Stimulated activated CD4-positive, alpha-beta T cell treated with anti-CD3 and anti-CD28 coated beads, Interleukin-2, amount 100 ng/mL, for 24 hours (primary cell): ENCODE data around the gene ACBD3.
"Not testable (repeated sequence)": the region's sequence is repeated elsewhere in the genome, so short reads cannot be mapped to it uniquely, and the experiment has no call there.

Source experiments
- DNase-seq, 2 donors: peaks; one replicate each; pipeline ENCODE4 v3.0.0-alpha.2; 2020

Gene ACBD3

DNA sequence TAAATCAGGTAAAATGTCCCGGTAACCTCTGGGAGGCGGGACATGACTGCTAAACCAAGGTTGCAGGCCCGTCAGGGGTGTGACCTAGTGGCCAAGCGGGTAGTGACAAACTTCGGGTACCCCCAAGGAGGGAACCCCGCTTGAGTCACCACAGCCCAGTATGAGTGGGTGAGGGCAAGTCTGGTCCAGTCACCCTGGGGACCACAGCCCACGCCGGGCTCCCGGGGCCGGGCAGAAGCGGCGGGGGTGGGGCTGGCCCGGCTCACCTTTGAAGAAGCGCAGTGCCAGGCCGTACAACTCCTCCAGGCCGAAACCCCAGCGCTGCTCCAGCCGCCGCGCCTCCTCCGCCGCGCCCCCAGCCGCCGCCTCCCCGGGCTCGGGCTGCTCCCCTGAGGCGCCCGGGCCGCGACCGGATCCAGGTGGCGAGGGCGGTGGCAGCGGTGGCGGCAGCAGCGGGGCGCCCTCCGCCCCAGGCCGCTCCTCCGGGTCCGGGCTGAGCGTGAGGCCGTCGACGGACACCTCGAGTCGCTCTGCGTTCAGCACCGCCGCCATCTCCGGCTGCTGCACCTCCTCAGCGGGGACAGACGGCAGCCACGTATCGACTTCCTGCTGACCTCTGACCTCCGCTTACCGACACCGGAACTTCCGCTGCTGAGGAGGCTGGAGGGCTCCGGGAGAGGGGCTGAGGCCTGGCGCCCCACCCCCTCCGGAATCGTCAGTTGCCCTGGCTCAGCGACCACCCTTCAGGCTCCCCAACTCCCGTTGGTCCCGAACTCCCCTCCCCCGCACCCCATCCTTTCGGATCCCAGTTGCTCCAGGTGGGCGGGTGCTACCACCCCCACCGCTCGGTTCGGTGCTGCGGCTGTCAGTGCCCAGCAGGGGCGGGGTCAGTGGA lies at the start of gene ACBD3:
TSS of gene ACBD3 (minus strand) at position 618 of the 895 bp plus-strand sequence. CDS start at position 552, 66 bp downstream.
- peak; percentile 83 to 86 for DNase-seq

DNA sequence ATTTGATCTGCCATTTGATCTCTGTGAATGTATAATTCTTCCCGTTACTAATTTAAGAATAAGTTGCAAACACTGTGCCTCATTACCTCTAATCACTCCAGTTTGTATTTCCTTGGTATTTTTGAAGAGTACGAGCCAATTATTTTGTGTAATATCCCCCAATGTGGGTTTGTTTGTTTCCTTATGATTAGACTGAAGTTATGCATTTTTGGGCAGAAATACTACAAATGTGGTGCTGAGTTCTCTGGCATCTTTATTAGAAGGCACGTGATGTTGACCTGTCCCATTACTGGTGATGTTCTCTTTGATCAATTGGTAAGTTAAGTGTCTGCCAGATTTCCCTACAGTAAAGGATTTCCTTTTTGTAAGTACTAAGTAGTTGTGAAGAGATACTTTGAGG lies 47.3 kb upstream of the ACBD3 start:
- no peak for DNase-seq

DNA sequence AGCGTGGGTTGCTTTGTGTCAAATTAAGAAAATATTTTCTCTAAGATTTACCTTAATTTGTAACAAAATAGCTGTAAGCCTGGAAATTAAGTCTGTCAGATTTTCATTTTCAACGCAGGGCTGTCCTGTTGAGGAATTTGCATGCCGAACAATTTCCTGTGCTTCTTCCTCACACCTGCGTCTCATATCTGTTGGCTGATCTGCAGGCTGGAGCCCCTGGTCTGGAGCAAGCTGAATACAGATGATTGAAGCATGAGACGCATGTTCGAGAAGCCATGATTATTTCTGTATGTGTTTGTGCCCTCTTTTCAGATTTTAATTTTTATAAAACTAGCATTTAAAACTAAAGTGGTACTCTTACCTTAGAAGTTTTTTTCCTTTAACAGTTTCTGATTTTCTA lies 46.8 kb upstream of the ACBD3 start:
- no peak for DNase-seq

DNA sequence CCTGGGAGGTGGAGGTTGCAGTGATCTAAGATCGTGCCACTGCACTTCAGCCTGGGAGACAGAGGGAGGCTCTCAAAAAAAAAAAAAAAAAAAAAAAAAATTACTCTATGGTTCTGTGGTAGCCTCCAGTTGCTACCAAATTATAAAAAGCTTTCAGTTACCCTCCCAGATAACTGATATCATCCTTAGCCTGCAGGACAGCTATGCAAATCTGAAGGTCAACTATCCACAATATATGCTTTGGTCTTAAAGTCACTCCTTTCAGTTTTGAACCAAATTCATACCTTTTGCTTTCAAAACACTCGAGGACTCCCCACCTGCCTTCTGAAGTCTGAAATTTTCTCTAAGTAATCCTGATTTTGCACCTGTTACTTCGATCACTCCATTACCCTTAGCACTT lies 40.1 kb upstream of the ACBD3 start:
- DNase-seq: no peak

DNA sequence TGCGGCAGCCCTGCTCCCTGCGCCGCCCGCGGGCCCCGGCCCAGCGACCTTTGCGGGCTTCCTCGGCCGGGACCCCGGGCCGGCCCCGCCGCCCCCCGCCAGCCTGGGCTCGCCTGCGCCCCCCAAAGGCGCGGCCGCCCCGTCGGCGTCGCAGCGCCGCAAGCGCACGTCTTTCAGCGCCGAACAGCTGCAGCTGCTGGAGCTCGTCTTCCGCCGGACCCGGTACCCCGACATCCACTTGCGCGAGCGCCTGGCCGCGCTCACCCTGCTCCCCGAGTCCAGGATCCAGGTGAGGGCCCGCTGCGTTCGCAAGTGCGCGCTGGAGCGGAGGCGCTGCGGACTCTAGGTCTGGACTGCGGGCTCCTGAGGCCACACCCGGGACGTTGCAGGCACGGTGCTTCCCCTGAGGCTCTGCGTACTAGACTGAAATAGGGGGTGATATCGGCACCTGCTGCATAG lies 37.3 kb upstream of the ACBD3 start:
- DNase-seq: peak in 1 of 2 donors; percentile 26

DNA sequence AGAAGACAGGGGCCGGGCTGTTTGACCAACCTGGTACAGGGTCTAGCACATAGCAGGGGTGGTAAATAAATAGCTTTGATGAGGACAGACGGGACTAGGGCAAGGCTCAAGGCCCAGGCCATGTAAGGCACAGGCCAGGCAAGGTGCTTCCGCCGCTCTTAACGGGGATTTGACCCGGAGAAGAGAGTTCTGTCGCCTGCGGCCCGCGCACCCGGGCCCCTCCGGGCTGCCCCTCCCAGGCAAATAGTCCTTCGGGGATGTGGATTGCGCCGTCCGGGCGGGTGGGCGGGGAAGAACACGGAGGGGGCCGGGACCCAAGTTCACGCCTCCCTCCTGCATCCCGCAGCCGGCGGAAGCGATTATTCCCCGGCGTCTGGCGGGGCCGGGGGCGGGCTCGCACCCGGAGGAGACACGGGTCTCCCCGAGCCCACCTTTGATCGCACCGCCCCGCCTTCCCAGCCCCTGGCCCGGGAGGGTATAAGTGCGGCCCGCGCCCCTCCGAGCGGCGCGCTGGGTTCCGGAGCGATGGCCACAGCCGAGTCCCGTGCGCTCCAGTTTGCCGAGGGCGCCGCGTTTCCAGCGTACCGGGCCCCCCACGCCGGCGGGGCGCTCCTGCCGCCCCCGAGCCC lies 36.7 kb upstream of the ACBD3 start, which contains the start of gene MIXL1:
TSS of gene MIXL1 (plus strand) at position 508 of the 629 bp plus-strand sequence. CDS start at position 526, 18 bp downstream.
- DNase-seq: peak in 1 of 2 donors; percentile 17

DNA sequence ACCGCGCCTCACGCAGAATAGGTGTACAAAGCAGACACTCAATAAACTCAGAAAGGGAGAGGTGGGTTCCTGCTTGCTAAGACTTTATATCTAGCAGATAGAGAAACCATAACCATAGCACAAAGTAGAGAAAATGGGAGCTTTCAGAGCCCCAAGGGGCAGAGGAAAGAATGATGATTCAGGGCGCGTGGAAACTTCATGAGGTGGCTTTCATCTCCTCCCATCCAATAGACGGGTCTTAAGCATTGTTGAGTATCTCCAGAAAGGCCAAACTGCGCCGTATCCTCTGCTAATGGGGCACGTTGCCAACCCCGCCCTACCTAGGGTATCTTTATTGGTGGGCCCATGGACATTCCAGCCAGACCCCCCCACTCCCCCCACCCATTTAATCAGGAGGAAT lies 36.1 kb upstream of the ACBD3 start:
- peak in 1 of 2 donors; percentile 14 for DNase-seq

DNA sequence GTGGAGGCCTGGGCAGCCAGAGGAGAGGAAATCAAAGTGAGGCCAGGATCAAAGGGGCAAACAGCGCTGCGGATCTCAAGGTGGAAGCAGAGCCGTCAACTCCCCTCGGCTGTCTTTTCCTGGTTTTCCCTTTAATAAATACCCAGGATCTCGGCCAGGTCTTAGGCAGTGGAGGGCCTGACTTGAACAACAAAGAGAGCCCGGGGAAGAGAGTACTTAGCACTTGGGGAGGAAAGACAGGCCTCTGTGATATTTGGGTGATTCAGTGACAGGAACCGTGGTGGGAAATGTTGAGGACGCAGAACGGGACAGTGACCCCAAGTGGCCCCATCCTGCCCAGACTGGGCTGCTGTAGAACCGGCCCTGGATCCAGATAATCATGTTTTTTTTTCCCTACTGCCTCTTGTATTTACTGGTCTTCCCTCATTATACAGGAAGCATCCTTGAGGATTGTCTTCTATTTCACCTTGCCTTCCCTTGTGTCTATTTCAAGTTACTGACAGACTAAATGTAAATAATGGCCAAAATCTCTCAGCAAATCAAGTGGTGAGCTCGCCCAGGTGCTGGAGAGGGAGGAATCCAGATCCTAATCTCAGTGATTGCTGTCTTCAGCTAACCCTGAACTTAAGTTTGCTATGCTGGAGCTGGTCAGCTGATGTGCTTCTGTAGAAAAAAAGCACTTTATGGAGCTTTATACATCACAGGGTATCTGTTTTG lies 34.1 kb upstream of the ACBD3 start:
- no peak for DNase-seq

DNA sequence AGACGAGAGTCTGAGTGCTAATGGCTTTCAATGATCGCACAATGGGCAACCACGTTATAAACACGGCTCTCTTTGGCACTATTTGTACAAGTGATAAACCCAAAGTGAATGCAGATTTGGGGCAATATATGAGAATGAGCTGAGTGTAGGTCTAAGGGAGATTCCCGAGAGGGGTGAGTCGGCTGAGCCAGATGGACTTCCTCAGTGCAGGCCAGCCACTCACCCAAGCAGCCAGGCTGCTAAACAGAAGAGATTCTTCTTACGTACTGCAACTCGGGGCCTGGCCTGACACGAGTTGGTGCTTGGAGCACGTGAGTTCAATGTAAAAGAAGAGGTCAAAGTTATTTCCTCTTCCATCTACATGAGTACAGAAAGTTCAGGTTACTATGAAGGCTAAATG lies 30.7 kb upstream of the ACBD3 start:
- DNase-seq: no peak

DNA sequence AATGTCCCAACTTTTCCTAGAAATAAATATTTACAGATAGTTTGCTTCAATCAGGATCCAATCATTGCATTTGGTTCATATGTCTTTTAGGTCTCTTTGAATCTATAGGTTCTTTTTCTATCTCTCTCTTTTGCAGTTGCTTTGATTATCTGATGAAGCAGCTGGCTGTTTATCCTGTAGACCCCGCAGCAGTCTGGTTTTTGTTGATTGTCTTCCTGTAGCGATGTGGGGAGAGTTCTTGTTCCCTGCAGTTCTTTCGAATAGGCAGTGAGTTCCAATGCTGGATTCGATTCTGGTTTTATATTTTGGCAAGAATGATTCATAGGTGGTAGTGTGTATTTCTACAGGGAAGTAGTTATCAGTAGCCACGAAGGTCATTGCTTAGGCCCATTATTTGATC lies 29.5 kb upstream of the ACBD3 start:
- no peak for DNase-seq

DNA sequence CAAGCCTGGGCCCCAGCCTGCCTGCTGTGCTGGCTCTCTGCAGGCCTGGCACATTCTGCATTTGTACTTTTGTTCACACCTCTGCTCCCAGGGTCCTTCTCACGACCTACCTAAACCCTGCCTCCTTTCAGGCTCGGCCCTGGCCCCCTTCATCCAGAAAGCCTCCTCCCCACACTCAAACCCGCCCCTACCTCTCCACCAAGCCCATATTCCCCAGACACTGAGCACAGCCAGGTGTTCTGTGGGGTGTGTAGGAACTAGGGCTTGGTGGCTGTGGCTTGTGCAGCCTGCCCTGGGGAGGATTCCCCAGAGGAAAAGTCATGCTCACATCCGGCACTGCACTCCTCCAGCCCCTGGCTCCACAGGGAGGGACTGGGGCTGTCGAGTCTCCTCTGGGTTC lies 28.7 kb upstream of the ACBD3 start:
- no peak for DNase-seq

DNA sequence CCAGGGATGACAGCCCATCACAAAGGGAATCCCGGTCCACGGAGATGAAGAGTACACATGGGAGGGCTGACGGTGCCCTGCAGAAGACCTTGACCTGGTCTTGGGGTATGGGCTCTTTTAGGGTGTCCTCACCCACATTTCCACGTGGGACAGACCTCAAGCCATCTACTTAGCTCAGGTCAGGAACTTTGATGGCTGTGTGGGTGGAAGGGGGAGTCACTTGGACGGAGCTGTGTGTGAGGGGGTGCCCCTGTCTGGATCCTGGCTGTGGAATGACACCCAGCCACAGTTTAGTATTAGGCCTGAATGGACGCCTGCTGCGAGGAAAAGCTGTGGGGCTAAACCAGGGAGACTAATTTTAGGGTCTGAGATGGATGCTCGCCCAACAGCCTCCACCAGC lies 26.0 kb upstream of the ACBD3 start:
- DNase-seq: no peak

DNA sequence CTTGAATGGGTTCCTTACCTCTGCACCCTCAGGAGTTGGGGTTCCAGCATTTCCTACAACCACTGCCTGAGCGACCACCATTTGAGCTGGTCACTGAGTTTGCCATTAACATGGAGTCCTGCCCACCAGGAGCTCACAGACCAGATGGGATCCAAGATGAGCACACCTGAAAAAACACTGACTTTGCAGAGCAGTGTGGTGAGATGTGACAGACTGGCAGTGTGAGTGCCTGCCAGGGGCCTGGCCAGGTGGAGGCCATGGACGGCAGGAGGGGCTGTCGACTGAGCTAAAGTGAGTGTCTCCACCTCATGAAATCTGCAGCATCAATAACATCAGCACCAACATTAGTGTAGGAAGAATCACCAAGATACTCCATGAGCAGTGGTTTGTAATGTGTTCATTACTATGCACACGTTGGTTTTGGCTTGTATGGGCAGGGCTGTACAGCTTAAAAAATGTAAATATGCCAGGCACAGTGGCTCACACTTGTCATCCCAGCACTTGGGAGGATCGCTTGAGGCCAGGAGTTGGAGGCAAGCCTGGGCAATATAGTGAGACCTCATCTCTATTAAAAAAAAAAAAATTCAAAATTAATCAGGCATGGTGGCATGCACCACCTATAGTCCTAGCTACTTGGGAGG lies 24.8 kb upstream of the ACBD3 start:
- no peak for DNase-seq

DNA sequence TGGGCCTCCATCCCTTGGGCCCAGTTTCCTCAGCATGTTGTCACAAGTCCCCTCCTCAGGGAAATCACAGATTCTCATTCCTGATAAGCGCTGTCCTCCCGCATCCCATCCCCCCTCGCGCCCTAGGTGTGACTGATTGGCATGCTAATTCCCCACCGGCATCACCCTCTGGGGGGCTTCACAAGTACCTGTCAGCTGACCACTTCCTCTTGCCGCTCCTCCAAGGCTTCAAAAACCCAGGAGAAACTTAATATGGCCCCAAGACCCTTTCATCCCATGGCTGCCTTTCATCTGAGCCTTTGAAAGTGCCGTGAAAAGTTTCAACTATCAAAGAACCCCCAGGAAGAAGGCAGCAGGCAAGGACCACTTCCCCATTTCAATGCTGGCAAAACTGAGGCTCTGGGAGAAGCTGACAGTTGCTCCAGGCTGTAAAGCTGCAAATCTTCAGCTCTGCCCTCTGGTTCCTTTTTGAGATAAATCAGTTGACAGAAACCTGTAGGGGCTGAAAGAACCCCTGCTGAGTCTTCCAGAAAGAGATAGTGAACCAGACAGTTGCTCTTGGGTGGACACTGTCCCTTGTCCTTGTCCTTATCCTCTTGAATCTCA lies 24.1 kb upstream of the ACBD3 start:
- no peak for DNase-seq

DNA sequence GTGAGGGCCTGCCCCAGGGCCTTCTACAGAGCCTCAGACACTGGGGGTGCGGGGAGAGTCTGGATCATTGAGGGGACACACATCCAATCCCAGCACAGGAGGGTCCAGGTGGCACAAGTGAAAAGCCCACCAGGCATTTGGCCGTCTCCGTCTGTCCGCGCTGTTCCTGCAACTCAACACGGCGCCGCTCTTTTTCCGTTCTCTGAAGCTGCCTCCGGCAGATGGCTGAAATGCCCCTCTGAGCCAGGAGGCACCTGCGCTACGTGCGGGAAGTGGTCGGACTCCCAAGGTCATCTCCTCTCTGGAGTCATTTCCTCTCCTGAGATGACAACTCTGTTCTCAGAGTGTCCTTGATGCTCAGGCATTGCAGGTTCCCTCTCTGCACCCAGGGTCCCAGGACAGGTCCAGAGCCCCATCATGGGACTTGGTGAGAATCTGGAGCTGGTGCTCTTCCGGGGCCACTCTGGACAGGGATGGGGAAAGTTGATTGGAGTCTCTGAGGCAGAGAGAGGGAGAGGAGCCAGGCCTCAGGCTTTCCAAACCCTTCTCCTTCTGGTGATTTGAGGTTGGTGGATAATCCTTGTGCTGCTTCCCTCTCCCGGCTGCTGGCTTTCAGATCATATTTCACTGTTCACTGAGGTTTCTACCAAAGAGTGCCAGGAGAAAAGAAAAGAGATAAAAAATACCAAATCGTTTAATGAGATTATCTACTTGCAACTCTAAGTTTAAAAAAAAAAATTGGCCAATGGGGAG lies 22.9 kb upstream of the ACBD3 start:
- no peak for DNase-seq

DNA sequence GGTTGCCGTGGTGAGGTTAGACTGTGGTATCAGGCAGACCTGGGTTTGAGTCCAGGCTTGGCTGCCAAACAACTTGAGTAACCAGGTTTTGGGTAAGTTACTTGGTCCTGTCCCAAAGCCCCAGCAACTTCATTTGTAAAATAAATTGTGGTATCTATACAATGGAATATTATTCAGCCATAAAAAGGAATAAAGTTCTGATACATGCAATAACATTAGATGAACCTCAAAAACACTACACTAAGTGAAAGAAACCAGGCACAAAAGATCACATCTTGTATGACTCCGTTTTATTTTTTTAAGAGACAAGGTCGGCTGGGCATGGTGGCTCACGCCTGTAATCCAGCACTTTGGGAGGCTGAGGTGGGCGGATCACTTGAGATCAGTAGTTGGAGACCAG lies 20.5 kb upstream of the ACBD3 start:
- DNase-seq: no peak

DNA sequence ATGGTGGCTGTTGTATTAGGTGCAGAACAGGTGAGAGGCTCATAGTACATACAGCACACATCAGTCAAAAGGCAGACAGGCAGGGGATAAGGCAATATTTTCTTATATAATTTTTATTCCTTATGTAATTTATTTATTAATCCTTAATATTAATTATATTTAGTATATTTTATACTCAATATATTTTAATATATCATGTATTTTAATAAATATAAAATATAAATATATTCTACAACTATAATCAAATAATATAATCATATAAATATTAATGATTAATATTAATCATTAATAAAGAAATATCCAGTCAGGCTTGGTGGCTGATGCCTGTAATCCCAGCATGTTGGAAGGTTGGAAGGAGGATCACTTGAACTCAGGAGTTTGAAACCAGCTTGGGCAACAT lies 17.7 kb upstream of the ACBD3 start:
- DNase-seq: no peak

DNA sequence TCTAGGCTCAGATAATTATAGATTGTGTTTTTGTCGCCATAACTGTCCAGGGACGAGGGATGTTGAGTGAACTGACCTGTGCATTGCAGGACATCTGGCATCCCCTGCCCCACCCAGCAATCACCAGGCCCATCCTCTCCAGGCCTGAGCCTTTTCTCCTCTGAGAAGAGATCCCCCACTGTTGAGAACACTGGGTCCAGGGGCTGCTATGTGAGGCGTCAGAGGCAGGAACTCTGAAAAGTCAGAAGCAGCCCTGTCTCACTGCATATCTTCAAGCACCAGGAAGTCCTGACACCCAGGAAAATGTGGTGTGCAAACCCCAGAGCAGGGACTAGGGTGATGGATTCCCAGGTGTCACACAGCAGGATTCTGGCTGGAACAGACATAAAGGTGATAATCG lies 17.1 kb upstream of the ACBD3 start:
- DNase-seq: no peak

DNA sequence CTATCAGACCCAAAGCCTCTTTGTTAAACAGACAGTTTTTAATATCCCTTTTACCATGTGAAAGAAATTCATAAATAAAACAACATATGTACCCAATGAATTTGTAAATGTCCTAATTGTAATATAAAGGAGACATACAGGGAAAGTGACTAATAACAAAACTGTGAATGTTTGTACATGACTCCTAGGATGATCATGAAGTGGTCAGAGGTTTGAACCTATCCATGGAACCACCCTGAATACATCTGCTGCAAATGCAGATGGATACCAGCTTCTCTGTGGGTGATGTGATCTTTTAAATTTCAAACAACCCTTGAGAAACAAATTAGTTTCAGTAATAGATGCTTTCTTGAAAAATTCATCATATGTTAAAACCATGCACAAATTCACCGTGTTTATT lies 16.7 kb upstream of the ACBD3 start:
- no peak for DNase-seq

DNA sequence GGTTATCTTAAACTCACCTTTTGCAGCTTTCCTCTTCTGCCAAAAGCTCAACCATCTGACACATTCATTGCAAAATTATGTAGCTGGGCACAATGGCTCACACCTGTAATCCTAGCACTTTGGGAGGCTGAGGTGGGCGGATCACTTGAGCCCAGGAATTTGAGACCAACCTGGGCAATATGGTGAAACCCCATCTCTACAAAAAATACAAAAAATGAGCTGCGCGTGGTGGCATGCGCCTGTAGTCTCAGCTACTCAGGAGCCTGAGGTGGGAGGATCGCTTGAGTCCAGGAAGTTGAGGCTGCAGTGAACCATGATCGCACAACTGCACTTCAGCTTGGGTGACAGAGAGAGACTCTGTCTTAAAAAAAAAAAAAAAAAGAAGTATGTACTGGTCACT lies 16.1 kb upstream of the ACBD3 start:
- DNase-seq: not testable (repeated sequence)

DNA sequence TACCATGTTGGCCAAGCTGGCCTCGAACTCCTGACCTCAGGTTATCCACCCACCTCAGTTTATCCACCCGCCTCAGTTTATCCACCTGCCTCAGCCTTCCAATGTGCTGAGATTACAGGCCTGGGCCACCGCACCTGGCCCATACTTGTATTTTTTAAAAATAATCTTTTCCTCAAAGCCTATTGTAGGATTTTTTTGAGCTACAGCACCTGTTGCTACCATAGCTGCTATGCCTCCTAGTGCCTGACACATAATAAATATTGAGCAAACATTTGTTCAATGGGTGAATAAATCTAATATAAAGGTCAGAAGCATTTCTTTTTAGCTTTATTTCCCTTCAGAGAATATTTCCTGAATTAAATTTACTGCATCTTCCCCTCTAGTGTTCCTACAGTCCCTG lies 15.7 kb upstream of the ACBD3 start:
- DNase-seq: no peak
